ENCODE data around the gene IPPK.

Gene IPPK

DNA sequence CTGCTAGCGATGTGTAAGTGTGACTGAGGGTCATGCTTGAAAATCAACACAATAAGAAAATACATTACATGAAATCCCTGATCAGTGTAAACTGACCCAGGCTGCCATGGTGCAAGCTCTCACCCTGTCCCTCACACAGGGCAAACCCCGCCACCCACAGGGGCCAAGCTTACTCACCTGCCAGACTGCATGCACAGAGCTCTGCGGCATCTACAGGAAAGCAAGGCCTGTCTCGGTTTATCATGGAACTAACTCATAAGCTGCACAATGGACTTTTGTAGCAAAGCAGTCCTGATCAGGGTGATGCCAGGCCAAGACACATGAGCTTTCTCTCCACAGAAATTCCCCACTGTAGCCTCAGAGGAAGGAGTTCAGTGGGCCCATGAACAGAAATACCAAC, 9.7 kb downstream of the IPPK start:
- TF ChIP-seq, protein P1, sequence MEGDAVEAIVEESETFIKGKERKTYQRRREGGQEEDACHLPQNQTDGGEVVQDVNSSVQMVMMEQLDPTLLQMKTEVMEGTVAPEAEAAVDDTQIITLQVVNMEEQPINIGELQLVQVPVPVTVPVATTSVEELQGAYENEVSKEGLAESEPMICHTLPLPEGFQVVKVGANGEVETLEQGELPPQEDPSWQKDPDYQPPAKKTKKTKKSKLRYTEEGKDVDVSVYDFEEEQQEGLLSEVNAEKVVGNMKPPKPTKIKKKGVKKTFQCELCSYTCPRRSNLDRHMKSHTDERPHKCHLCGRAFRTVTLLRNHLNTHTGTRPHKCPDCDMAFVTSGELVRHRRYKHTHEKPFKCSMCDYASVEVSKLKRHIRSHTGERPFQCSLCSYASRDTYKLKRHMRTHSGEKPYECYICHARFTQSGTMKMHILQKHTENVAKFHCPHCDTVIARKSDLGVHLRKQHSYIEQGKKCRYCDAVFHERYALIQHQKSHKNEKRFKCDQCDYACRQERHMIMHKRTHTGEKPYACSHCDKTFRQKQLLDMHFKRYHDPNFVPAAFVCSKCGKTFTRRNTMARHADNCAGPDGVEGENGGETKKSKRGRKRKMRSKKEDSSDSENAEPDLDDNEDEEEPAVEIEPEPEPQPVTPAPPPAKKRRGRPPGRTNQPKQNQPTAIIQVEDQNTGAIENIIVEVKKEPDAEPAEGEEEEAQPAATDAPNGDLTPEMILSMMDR (IDR thresholded peaks at IDR 0.05; ENCODE audit: extremely low read depth, insufficient read depth, missing control alignments), result no peak
- DNase-seq (ENCODE audit: low spot score), result no peak
- in situ Hi-C loops (cut with MboI; ENCODE audit: low pct_unique_long_range_greater_than_20kb, low sequenced_read_pairs, unreplicated experiment), result no loop called here

DNA sequence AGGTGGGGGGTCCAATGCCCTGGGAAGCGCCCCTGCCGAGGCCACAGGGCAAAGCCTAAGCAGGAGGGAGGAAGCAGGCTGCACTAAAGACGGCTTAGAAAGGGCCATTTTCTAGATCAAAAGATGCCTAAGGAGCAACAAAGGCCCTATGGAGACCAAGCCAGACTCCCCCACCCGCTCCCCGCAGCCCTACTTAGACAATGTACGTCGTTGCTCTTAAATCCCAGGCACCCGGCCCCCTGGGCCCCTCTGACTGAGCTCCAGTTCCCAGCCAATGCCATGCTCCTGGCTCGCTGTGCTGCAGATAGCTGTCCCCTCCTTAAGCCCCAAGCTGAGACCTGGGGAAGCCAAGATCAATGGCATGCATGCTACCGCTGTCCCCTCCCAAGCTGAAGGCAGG, 10.3 kb downstream of the IPPK start:
- in situ Hi-C loops (cut with MboI; ENCODE audit: low pct_unique_long_range_greater_than_20kb, low sequenced_read_pairs, unreplicated experiment), result no loop called here

DNA sequence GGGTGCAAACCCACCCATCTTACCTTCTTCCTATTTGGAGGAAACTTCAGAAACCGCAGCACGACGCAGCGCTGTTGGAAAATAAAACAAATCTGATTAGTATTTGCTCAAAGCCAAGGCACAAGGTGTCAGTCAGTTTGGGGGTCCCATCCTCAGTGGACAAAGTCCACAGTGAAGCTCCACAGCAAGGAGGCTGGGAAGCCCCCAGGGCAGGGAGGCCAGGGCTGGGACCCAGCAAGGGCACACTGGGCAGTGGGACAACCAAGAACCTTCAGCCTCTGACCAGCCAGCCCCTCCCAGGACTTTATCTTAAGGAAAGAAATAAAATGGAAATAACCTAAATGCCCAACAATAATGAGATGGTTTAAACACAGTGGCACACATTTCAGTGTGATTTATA, 11.3 kb downstream of the IPPK start:
- no peak for DNase-seq (ENCODE audit: low spot score)
- TF ChIP-seq, protein P1 (IDR thresholded peaks at IDR 0.05; ENCODE audit: extremely low read depth, insufficient read depth, missing control alignments), result no peak
- in situ Hi-C loops (cut with MboI; ENCODE audit: low pct_unique_long_range_greater_than_20kb, low sequenced_read_pairs, unreplicated experiment), result no loop called here

More for the DNA sequence above, 10.3 kb downstream of the IPPK start:
- DNase-seq (ENCODE audit: low spot score), result no peak
- TF ChIP-seq, protein P1 (IDR thresholded peaks at IDR 0.05; ENCODE audit: extremely low read depth, insufficient read depth, missing control alignments), result no peak

DNA sequence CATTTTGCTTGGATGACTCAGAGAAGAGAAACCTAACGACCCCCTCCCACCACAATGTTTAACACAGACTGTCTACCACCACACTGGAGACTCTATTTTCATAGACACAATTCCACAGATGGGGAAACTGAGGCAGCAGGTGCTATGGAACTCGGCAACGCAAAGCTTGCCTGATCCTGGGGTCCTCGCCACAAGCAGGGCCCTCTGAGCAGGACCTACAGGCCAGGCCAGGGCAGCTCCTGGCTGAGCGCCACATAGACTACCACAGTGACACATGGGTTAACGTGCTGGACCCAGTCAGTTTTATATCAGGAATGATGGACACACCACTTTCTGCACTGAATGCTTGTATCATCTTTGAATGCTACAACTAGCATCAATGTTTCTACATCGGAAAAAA, 11.8 kb downstream of the IPPK start:
- no peak for DNase-seq (ENCODE audit: low spot score)
- TF ChIP-seq, protein P1 (IDR thresholded peaks at IDR 0.05; ENCODE audit: extremely low read depth, insufficient read depth, missing control alignments), result no peak
- in situ Hi-C loops (cut with MboI; ENCODE audit: low pct_unique_long_range_greater_than_20kb, low sequenced_read_pairs, unreplicated experiment), result no loop called here

DNA sequence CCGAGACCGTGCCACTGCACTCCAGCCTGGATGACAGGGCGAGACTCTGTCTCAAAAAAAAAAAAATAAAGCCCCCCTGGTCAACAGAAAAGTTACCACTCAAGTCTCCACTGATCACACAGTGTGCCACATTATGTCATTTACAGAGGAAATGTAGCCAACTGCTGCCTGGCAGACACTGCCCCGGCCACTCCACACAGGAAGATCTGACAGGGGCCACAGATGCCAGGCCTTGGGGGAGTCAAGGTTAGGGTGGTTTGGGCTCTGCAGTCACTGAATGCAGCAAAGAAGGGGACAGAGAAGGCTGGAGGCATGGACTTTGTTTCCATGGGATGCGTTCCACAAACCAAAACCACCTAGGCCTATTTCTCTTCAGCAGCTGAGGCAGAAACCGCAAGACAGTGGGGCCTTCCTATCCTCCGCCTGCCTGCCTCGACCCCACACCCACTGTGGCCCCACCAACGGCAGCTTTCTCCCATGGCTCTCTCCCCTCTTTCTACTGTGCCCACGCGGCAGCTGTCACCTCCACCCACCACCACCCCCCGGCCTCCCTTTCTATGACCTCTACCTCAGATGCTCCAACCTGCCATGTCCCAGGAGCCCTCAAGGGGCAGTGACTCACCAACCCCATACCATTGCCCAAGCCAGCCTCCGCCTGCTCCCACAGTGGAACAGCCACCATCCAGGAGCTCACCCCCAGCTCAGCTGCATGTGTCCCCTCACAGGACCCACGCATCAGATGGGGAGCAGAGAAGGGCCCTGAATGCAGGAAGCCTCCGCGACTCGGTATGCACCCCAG, 12.4 kb downstream of the IPPK start:
- no peak for DNase-seq (ENCODE audit: low spot score)
- in situ Hi-C loops (cut with MboI; ENCODE audit: low pct_unique_long_range_greater_than_20kb, low sequenced_read_pairs, unreplicated experiment), result no loop called here
- TF ChIP-seq, protein P1 (IDR thresholded peaks at IDR 0.05; ENCODE audit: extremely low read depth, insufficient read depth, missing control alignments), result no peak

DNA sequence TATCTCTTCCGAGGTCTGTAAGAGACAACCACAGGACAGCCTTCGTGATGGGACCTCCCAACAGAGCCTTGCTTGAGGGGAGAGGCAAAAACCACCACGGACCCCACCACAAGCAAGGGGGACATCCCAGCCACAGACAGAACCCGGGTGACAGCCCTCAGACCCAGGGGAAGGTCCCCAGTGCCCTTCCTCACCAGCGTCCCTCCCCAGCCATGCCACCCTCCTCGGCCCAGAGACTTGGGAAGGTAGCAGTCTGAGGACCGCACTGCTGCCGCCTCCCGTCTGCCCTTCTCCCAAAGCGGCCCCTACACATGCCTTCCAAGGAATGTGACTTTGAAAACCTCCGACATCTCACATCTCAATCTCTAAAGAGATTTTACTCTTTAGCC, 13.4 kb downstream of the IPPK start:
- in situ Hi-C loops (cut with MboI; ENCODE audit: low pct_unique_long_range_greater_than_20kb, low sequenced_read_pairs, unreplicated experiment), result no loop called here
- no peak for DNase-seq (ENCODE audit: low spot score)
- TF ChIP-seq, protein P1 (IDR thresholded peaks at IDR 0.05; ENCODE audit: extremely low read depth, insufficient read depth, missing control alignments), result no peak

Measured in GM13977 (cell line).